GM19023 (cell line): ENCODE measurements around the gene OSR1.

Experiments used
- ATAC-seq: cut with Tn5 transposase; IDR thresholded peaks from one replicate; pipeline ENCODE4 v1.9.1; 2021; ENCODE audit warnings: mild to moderate bottlenecking, moderate library complexity; ENCODE audit not compliant: unreplicated experiment

Gene OSR1

DNA sequence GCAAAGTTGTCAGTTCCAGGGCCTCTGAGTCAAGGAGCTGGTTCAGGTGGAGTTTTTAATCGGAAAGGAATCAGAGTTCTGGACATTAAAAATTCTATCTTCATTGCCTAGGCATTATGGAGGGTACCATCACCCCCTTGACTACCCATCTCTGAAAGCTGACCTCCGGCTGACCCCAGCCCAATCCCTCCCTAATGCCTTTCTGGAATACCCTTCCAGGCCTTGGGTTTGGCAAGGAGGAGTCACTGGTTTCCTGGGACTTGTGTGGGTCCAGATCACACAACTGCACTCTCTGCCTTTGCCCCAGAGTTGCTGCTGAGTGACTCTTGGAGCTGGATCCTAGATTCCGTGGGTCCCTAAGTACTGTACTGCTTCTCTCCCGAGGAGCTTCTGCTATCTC is 1.0 kb upstream of the OSR1 start:
- ATAC-seq, result no peak

DNA sequence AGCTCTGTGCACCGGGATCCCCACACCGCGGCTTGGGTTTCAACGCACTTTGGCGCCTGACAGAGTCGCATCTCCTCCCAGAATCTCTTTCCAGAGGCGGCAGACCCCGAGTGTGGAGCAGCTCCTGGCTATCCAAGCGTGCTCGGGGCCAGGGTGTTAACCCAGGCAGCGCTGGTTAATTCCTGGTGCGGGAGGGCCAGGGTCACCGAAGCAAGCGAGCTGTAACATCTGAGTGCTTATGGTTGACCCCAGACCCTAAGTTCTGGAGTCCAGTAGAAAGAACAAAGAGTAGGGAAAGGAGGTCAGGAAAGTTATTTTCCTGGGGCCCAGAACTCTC is 566 bp upstream of the OSR1 start:
- no peak for ATAC-seq

DNA sequence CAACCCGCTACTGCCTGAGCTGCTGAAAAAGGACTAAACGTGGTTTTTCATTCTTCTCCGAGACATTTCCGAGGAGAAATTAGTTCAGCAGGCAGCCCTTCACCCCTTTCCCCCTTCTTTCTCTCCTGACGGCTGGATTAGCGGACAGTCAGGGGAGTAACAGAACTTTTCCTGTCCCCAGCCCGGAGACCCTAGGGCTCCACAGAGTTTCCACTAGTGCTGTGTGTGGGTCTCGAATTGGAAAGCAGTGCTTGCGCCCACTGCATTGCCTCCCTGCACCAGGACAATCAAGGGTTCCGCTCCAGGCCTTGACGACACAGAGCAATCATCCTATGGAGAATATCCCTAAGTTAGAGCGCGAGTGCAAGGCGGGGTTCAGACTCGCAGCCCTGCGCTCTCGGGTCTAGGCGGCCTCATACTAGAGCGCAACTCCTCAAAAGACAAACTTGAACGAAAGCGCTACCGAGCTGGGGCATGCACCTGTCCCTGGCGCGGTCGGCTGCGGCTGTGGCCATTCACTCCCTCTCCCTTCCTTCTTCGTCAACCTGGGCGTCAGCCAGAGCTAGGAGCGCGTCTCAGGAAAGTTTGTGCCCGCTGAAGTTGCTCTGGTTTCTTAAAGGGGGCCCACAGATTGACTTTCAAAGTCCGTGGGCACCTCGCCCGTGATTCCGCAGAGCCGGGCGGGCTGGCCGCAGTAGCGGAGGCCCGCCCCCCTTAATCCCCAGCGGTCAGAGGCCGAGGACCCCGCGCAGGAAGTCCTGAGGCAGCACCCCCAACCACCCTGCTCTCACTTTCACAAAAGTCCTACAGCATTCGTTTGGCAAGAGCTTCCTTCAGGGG is 801 bp downstream of the OSR1 start:
- ATAC-seq, result no peak

GRCh38 chr2:19356545-19357401 is 1.6 kb downstream of the OSR1 start:
- ATAC-seq, result no peak

- no peak for ATAC-seq
Measured at GRCh38 chr2:19355931-19356544, 2.4 kb downstream of the OSR1 start.

DNA sequence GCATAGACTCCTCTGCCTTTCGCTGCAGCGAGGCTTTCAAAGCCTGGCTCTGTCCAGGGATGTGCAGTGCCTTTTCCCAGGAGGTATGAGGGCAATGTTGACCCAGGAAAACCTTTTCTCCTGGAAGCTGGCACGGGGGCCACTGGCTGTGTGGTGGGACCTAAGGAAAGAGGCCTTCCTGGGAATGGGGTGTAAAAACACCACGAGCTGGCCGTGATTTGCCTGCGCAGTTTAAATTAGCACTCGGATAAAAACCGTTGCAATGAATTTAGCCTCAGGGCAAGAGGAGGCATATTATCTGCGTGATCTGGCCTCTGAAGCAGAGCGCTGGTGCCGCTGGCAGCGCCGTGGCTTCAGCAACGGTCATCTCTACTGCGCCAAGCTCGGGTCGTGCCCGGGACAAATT is 3.0 kb downstream of the OSR1 start:
- ATAC-seq, result no peak

- no peak for ATAC-seq
Measured at GRCh38 chr2:19355014-19355405, 3.4 kb downstream of the OSR1 start.

GRCh38 chr2:19353721-19354050 is 4.7 kb downstream of the OSR1 start:
- no peak for ATAC-seq

GRCh38 chr2:19352946-19353720 is 5.3 kb downstream of the OSR1 start:
- ATAC-seq, result no peak

DNA sequence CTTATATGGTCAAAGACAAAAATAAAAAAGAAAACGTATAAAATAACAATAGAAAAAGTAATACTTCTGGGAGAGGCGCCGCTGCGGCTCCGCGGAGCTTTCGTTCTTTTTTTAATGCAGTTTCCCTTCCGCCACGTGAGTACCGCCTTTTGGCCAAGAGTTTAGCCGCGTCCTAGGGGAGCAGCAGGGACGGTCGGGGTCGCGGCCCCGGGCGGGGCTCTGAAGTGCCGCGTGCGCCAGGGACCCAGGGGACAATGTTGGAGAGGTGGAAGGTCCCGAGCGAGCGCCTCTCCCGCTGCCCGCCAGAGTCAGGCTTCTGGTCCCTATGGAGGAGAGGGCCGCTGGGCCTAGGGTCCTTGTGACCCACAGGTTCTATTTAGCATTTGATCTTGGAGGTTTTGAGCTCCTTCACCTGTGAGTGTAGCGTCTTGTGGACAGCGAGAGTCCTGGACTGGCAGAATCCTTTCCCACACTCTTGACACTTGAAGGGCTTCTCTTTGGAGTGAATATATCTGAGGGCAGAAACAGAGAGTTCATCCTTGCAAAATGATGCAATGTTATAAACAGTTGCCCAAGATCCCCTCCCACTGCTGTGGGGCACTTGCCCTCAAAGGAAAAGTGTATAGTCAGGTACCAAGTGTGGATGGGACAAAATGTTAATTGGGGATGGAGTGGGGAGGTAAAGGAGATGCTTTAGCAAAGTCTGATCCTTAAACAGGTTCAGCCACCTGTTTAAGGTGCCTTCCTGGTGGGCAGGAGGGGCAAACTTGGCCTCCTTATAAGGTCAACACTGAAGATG is 6.3 kb downstream of the OSR1 start:
- ATAC-seq, result no peak

- no peak for ATAC-seq
Measured at GRCh38 chr2:19351499-19351898, 6.9 kb downstream of the OSR1 start.

DNA sequence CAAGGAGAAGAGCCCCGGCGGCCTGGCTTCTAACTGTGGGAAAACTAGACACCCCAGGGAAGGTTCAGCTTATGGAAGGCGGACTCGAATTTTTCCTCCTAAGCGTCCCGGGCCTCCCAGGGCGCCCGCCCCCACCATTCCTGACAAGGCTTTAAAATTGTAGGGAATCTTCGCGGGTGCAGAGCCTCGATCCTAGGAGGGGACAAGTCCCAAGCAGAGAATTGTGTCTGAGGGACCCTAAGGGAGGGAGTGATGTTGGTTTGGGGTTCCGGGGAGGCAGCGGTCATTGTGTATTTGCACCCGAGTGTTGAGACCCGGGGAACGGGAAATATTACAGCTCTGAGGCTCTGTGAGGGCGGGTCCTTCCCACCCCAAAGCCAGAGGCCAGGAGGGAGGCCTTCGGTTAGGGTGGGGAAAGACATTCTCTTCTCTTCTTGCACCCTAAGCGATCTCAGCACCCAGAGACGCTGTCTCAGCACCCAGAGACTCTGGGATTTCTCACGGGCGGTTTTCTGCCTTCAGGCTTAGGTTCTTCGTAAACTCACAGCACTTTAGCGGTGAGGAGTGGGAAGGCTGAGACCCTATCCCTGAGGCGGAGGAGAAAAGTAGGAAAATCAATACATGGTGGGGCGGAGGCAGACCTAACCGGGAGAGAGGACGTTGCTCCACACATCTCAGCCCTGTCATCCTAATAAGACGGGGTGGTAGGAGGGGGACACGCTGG is 7.6 kb downstream of the OSR1 start:
- ATAC-seq, result no peak

DNA sequence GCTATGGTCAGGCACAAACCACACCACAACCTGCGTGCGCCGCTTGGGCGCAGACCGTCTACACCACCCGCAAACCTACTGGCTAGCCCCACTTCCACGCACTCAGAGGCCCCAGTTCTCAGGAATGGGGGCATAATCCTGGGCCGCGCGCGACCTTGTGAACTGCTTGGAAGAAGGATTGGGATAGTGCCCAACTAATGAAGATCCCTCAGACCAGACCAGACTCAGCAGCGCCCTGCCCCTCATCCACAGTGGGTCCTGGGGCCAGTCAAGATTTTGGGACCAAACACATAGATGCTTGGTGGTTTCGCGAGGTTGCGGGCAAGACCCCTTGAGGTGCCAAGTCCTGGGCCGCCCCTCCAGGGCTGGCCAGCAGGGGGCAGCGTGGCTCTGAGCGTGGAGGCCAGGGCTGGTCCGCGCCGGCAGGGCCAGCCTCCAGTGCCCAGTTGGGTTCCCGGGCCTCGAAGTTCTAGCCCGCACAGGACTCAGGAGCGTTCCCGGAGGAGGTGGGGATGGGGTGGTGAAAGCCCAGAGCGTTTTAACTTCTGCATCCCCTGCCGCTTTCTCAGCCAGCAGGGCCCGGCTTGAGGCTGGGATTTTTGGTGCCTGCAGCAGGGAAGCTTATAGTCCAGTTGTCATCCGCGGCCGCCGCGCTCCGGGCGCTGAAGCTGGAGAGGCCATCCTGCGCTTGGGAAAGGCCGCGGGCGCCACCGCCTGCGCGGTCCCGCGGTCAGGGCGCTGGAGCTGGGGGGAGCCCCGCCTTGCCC is 8.3 kb downstream of the OSR1 start:
- no peak for ATAC-seq

- no peak for ATAC-seq
Measured at GRCh38 chr2:19348692-19349091, 9.7 kb downstream of the OSR1 start.

- ATAC-seq, result peak; percentile 95
Measured at GRCh38 chr2:19347619-19348562, 10.5 kb downstream of the OSR1 start.

DNA sequence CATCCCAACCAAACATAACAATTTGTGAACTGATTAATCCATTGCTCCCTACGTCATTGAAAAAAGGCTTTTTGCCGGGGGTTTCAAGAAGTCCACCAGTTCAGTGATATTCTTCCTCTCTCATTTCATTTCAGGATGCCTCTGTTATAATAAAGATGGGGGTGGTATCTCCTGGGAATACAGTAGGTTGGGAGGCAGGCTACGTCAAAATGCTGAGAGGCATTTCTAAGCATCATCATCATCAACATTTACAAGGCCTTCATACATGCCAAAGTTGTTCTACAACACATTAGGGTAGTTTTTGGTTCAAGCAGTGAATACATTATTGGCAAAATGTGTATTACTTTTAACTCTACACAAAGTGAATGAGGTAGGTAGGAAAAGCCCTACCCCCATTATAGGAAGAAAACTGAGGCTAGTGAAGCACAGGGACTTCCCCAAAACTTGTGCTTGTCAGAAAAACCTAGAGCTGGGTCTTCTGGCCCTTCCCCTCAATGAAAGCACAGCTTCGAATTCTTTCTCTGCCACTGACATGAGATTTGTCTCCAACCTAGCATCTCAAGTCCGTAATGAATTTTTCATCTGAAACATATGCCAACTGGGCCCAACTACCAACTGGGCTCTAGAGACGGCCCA is 11.3 kb downstream of the OSR1 start:
- ATAC-seq, result peak; percentile 5

GRCh38 chr2:19337742-19338141 is 20.7 kb downstream of the OSR1 start:
- no peak for ATAC-seq
